Measurements from ENCODE around the gene NEDD8.

Gene NEDD8

DNA sequence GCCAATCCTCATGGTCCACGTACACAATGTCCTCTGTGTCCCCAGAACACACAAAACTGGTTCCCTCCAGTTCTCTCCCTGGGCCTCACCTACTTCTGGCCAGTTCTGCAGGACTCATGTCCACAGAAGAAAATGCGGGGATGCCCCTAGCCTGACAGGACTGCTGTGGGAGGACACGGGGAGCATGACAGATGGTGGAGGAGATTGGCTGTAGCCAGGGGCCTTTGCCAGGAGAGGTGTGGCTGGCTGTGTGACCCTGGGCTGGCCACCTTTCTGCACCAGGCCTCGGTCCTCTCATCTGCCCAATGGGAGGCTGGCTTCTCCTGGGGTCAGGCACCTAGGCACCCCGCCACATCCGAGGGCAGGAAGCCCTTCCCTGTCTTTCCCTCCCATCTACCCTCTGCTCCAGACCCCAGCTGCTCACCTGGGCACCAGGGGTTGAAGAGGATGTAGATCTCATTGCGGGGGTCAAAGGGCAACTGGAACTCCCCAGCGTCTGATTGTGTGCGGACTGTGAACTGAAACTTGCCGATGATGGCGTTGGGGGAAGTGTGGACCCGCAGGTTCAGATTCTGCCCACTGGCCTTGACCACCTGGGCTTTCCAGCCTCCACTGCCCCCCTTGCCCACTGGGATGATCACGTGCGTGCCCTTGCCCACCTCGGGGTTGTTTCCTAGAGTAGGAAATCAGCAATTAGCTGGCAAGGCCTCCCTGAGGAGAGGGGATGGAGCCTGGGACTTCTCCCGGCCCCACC lies 28.0 kb upstream of the NEDD8 start:
- Histone ChIP-seq H3K9ac (ENCODE audit: low read length) (no peak overlapping the region), H2AFZ (ENCODE audit: low read length) (no peak overlapping the region), H3K9me2 (ENCODE audit: low read depth, low read length) (no peaks in the 10 kb centered on the region), H3K79me2 (ENCODE audit: insufficient read depth, low read length) (no peaks in the 10 kb centered on the region), H4K20me1 (ENCODE audit: insufficient read depth, low read length) (no peaks in the 10 kb centered on the region), H3K27me3 (ENCODE audit: insufficient read depth, low read length) (no peaks in the 10 kb centered on the region), H3K4me3 (ENCODE audit: low read depth, low read length, poor library complexity, severe bottlenecking) (no peak overlapping the region), H3K9me3 (ENCODE audit: low read length) (no peaks in the 10 kb centered on the region), H3F3A (ENCODE audit: insufficient read depth, low read length) (no peaks in the 10 kb centered on the region), H3K4me2 (ENCODE audit: low read length) (no peak overlapping the region), H3K36me3 (ENCODE audit: insufficient read depth, low read length) (no peaks in the 10 kb centered on the region), H3K27ac (ENCODE audit: low read depth, low read length, poor library complexity, severe bottlenecking) (no peak overlapping the region), H3K4me1 (ENCODE audit: insufficient read depth, low read length, severe bottlenecking) (no peaks in the 10 kb centered on the region)
- TF ChIP-seq, protein P1, sequence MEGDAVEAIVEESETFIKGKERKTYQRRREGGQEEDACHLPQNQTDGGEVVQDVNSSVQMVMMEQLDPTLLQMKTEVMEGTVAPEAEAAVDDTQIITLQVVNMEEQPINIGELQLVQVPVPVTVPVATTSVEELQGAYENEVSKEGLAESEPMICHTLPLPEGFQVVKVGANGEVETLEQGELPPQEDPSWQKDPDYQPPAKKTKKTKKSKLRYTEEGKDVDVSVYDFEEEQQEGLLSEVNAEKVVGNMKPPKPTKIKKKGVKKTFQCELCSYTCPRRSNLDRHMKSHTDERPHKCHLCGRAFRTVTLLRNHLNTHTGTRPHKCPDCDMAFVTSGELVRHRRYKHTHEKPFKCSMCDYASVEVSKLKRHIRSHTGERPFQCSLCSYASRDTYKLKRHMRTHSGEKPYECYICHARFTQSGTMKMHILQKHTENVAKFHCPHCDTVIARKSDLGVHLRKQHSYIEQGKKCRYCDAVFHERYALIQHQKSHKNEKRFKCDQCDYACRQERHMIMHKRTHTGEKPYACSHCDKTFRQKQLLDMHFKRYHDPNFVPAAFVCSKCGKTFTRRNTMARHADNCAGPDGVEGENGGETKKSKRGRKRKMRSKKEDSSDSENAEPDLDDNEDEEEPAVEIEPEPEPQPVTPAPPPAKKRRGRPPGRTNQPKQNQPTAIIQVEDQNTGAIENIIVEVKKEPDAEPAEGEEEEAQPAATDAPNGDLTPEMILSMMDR (IDR thresholded peaks at IDR 0.05; ENCODE audit: low read length): no peak
- no peak for TF ChIP-seq EZH2 (IDR thresholded peaks at IDR 0.05; ENCODE audit: borderline replicate concordance, low read length)

- no peak overlapping the region for H2AFZ ChIP-seq (ENCODE audit: low read length)
- H3K9ac ChIP-seq (ENCODE audit: low read length): no peak overlapping the region
- H3F3A ChIP-seq (ENCODE audit: insufficient read depth, low read length): no peaks in the 10 kb centered on the region
- no peaks in the 10 kb centered on the region for H3K79me2 ChIP-seq (ENCODE audit: insufficient read depth, low read length)
- H3K9me3 ChIP-seq (ENCODE audit: low read length): no peaks in the 10 kb centered on the region
- no peak for TF ChIP-seq EZH2 (IDR thresholded peaks at IDR 0.05; ENCODE audit: borderline replicate concordance, low read length)
- TF ChIP-seq, protein P1 (IDR thresholded peaks at IDR 0.05; ENCODE audit: low read length): no peak
- no peak overlapping the region for H3K4me2 ChIP-seq (ENCODE audit: low read length)
- no peaks in the 10 kb centered on the region for H4K20me1 ChIP-seq (ENCODE audit: insufficient read depth, low read length)
- no peaks in the 10 kb centered on the region for H3K36me3 ChIP-seq (ENCODE audit: insufficient read depth, low read length)
- no peak overlapping the region for H3K4me3 ChIP-seq (ENCODE audit: low read depth, low read length, poor library complexity, severe bottlenecking)
- no peaks in the 10 kb centered on the region for H3K9me2 ChIP-seq (ENCODE audit: low read depth, low read length)
- H3K27ac ChIP-seq (ENCODE audit: low read depth, low read length, poor library complexity, severe bottlenecking): no peak overlapping the region
- no peaks in the 10 kb centered on the region for H3K27me3 ChIP-seq (ENCODE audit: insufficient read depth, low read length)
- H3K4me1 ChIP-seq (ENCODE audit: insufficient read depth, low read length, severe bottlenecking): no peaks in the 10 kb centered on the region
Observed at GRCh38 chr14:24259282-24260025, 27.3 kb upstream of the NEDD8 start.

GRCh38 chr14:24258548-24259265 lies 26.5 kb upstream of the NEDD8 start:
- Histone ChIP-seq H3K4me3 (ENCODE audit: low read depth, low read length, poor library complexity, severe bottlenecking) (no peak overlapping the region), H3K9ac (ENCODE audit: low read length) (no peak overlapping the region), H4K20me1 (ENCODE audit: insufficient read depth, low read length) (no peaks in the 10 kb centered on the region), H3K9me2 (ENCODE audit: low read depth, low read length) (no peaks in the 10 kb centered on the region), H3K27ac (ENCODE audit: low read depth, low read length, poor library complexity, severe bottlenecking) (no peak overlapping the region), H3K9me3 (ENCODE audit: low read length) (no peaks in the 10 kb centered on the region), H3K4me2 (ENCODE audit: low read length) (no peak overlapping the region), H3K4me1 (ENCODE audit: insufficient read depth, low read length, severe bottlenecking) (no peaks in the 10 kb centered on the region), H3K27me3 (ENCODE audit: insufficient read depth, low read length) (no peaks in the 10 kb centered on the region), H3K36me3 (ENCODE audit: insufficient read depth, low read length) (no peaks in the 10 kb centered on the region), H3F3A (ENCODE audit: insufficient read depth, low read length) (no peaks in the 10 kb centered on the region), H3K79me2 (ENCODE audit: insufficient read depth, low read length) (no peaks in the 10 kb centered on the region), H2AFZ (ENCODE audit: low read length) (no peak overlapping the region)
- no peak for TF ChIP-seq EZH2 (IDR thresholded peaks at IDR 0.05; ENCODE audit: borderline replicate concordance, low read length)
- TF ChIP-seq, protein P1 (IDR thresholded peaks at IDR 0.05; ENCODE audit: low read length): no peak
